Prostate gland (tissue), 2 donors: ENCODE data around the gene CIPC. TPM values are rescaled to one million over a fixed set of nuclear protein-coding genes. Genes with fewer than 3 reads are reported as not detected.
A peak's percentile ranks its signal among the peaks of the same experiment; 100 is the strongest.

ENCODE experiments used
- DNase-seq: peaks from one replicate; pipeline ENCODE4 v3.0.0-alpha.2; 2019; ENCODE audit warnings: low spot score
- H3K27ac ChIP-seq, 2 donors: fragments of 200-600 bp; sonication (generic); 2 replicates each; pipeline ENCODE4 v1.5.1; 2017 to 2019
- H3K27me3 ChIP-seq: fragments of 200-600 bp; sonication (generic); replicated peaks from 2 replicates; pipeline ENCODE4 v1.5.1; 2019; ENCODE audit not compliant: insufficient read depth
- H3K36me3 ChIP-seq, 2 donors: fragments of 200-600 bp; sonication (generic); 1 replicate in 1 of 2; 2 replicates in 1 of 2; pipeline versions ENCODE4 v1.5.1 to v1.8.1; 2017 to 2019
- H3K4me1 ChIP-seq: fragments of 200-600 bp; sonication (generic); replicated peaks from 2 replicates; pipeline ENCODE4 v1.5.1; 2019
- H3K4me3 ChIP-seq, 2 donors: fragments of 200-600 bp; sonication (generic); 2 replicates each; pipeline ENCODE4 v1.5.1; 2017 to 2019
- H3K9me3 ChIP-seq: fragments of 200-600 bp; sonication (generic); 2 replicates; pipeline ENCODE4 v1.5.1; 2017
- CTCF ChIP-seq, 4 experiments: fragments of 200-600 bp in 2 of 4; fragments of 450-650 bp in 2 of 4; sonication (generic) in 2 of 4; IDR thresholded peaks; 1 replicate in 3 of 4; 2 replicates in 1 of 4; pipeline ENCODE4 v1.5.1; 2016 to 2019; ENCODE audit warnings: antibody characterized with exemption in 4 of 4, mild to moderate bottlenecking in 2 of 4, moderate library complexity in 2 of 4
- POLR2A ChIP-seq: fragments of 450-650 bp; IDR thresholded peaks from one replicate; pipeline ENCODE4 v1.6.1; 2016; ENCODE audit warnings: antibody characterized with exemption, mild to moderate bottlenecking
- POLR2AphosphoS5 ChIP-seq: sonication (generic); formaldehyde crosslinking; IDR thresholded peaks from one replicate; pipeline ENCODE4 v1.6.1; 2017; ENCODE audit warnings: antibody characterized with exemption
- WGBS: methylation state at CpG from one replicate; pipeline ENCODE4 v1.1.5; 2018; 5-methylcytosine and 5-hydroxymethylcytosine counted together
- intact Hi-C: fragments of 100-400 bp; cut with DNase I; formaldehyde crosslinking; loops from one replicate; pipeline ENCODE4 v1.14.2; 2022
- total RNA-seq, 2 donors: library from RNA; depleted of rRNA; stranded (reverse); fragments of >200 nt; gene quantifications; one replicate each; pipeline ENCODE4 v1.1.0, GENCODE V29; 2016

The CIPC gene
- total RNA-seq, 2 donors from 2014 or later, result 45.1 to 63.3 TPM

DNA sequence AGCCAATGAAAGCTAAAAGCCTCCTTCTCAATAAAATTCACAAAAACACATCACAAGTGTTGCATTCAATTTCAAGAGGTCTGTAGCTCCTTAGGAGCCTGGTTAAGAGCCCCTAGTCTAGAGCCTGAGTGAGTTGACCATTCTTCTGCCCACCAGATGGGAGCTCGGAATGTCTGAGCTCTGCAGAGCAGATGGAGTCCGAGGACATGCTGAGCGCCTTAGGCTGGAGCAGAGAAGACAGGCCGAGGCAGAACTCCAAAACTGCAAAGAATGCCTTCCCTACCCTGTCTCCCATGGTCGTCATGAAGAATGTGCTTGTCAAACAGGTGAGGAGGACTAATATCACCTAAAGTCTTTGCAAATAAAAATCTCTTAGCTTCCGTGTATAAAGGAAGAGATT is 11.6 kb downstream of the CIPC start:
- TF ChIP-seq CTCF (IDR thresholded peaks at IDR 0.05), result no peak
- peak; percentile 52 for TF ChIP-seq POLR2AphosphoS5
- no peak for TF ChIP-seq POLR2A
- Histone ChIP-seq H3K4me1 (peaks cover 19% of the 10 kb centered on the region), H3K27ac (peak overlapping the region; percentile 79 to 85), H3K27me3 (no peaks in the 10 kb centered on the region), H3K4me3 (no peak overlapping the region), H3K36me3 (peaks cover 9 to 14% of the 10 kb centered on the region in 2 donors), H3K9me3 (no peaks in the 10 kb centered on the region)
- 28% methylated on average over 6 of the region's 6 CpGs for WGBS
- no peak for DNase-seq
- intact Hi-C loops, result no loop called here

DNA sequence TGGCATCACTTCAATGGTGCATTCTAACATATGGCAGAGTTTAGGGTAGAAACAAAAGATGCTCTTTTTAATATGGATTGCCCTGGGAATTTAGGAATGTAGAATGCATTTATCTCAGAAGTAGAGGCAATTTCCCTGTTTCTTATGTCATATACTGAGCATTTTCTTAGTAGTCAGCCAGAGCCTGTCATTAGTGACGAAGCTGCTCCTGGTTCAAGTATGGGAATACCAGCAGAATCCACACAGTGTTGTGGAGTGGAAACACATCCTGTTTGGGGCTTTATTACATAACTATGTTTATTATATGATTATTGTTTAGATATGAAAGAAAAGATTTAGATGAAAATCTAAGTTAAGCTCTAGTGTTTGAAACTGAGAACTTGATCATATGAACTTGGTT is 12.2 kb downstream of the CIPC start:
- no peak for DNase-seq

GRCh38 chr14:77111021-77111420 is 13.0 kb downstream of the CIPC start:
- Histone ChIP-seq H3K4me3 (no peak overlapping the region), H3K4me1 (peaks cover 19% of the 10 kb centered on the region), H3K27ac (peak overlapping the region; percentile 79 to 85), H3K9me3 (no peaks in the 10 kb centered on the region), H3K36me3 (peaks cover 9 to 14% of the 10 kb centered on the region in 2 donors), H3K27me3 (no peaks in the 10 kb centered on the region)
- TF ChIP-seq POLR2AphosphoS5 (peak; percentile 89), CTCF (IDR thresholded peaks at IDR 0.05) (no peak), POLR2A (no peak)
- peak; percentile 86 for DNase-seq
- WGBS, result 10% methylated on average over 5 of the region's 5 CpGs
- intact Hi-C loops, result no loop called here

More for the DNA sequence above, 12.2 kb downstream of the CIPC start:
- 83% methylated on average over 1 of the region's 1 CpG for WGBS
- Histone ChIP-seq H3K27ac (peak overlapping the region; percentile 79 to 85), H3K27me3 (no peaks in the 10 kb centered on the region), H3K36me3 (peaks cover 9 to 14% of the 10 kb centered on the region in 2 donors), H3K9me3 (no peaks in the 10 kb centered on the region), H3K4me1 (peaks cover 19% of the 10 kb centered on the region), H3K4me3 (no peak overlapping the region)
- intact Hi-C loops, result no loop called here
- TF ChIP-seq CTCF (IDR thresholded peaks at IDR 0.05) (no peak), POLR2AphosphoS5 (no peak), POLR2A (no peak)

DNA sequence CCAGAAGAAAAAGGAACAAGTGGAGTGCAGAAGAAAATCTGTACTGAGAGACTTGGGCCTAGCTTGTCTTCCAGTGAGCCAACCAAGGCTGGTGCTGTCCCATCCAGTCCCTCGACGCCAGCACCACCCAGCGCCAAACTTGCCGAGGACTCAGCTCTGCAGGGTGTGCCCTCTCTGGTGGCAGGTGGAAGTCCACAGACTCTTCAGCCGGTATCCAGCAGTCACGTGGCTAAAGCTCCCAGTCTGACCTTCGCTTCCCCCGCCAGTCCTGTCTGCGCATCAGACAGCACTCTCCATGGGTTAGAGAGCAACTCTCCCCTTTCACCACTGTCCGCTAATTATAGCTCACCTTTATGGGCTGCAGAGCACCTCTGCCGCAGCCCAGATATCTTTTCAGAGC is 15.6 kb downstream of the CIPC start:
- whole genome bisulfite sequencing, result 90% methylated on average over 11 of the region's 11 CpGs
- no peak for DNase-seq
- Histone ChIP-seq H3K4me1 (peaks cover 16% of the 10 kb centered on the region), H3K9me3 (no peaks in the 10 kb centered on the region), H3K4me3 (no peak overlapping the region), H3K36me3 (peaks cover 9 to 14% of the 10 kb centered on the region in 2 donors), H3K27me3 (no peaks in the 10 kb centered on the region), H3K27ac (no peak overlapping the region)
- TF ChIP-seq POLR2AphosphoS5 (no peak), POLR2A (no peak), CTCF (IDR thresholded peaks at IDR 0.05) (no peak)
- intact Hi-C loops, result no loop called here

DNA sequence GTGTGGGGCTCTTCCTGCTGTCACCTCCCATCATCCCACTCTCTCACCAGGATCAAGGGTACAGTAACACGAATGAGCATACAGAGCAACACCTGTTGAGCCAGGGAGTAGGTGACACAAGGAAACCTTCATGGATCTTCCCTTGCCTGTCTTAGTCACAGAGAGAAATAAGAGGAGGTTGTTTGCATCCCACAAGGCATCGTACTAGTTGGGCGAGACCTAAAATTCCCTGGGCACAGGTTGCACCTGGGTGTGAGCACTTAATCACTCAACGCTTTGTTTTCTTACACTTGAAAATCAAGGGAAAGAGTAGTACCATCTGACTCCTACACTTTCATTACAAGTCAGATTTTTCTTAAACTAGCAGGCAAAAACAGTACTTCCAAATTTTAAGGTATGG is 16.6 kb downstream of the CIPC start:
- WGBS, result 94% methylated on average over 4 of the region's 4 CpGs
- Histone ChIP-seq H3K27ac (no peak overlapping the region), H3K36me3 (peaks cover 9 to 14% of the 10 kb centered on the region in 2 donors), H3K4me1 (peaks cover 13% of the 10 kb centered on the region), H3K4me3 (no peak overlapping the region), H3K27me3 (no peaks in the 10 kb centered on the region), H3K9me3 (no peaks in the 10 kb centered on the region)
- TF ChIP-seq POLR2A (no peak), POLR2AphosphoS5 (no peak), CTCF (IDR thresholded peaks at IDR 0.05) (no peak)
- intact Hi-C loops, result no loop called here
- no peak for DNase-seq
